ENCODE results near the gene DOCK1.

The DOCK1 gene

DNA sequence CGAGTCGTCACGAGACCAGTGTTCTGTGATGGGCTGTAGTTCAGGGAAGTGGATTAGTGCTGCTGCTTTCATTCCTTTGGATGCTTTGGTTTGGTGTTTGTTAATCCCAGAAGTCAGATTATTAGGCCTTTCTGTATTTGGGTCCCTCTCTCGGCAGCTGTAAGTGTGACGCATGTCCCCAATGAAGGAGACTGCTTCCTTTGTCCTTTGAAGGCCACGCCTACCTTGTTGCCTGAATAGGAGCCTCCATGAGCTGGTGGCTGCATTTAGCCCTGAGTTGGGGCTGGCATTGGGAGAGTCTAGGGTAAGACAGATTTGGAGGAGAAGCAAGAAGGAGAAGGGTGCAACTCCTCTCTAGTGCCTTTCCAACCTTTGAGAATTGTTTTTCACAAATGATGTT is 34.5 kb downstream of the DOCK1 start:
- in situ Hi-C loops (cut with HindIII; ENCODE audit: low sequenced_read_pairs), result no loop called here
- TF ChIP-seq, protein P1, sequence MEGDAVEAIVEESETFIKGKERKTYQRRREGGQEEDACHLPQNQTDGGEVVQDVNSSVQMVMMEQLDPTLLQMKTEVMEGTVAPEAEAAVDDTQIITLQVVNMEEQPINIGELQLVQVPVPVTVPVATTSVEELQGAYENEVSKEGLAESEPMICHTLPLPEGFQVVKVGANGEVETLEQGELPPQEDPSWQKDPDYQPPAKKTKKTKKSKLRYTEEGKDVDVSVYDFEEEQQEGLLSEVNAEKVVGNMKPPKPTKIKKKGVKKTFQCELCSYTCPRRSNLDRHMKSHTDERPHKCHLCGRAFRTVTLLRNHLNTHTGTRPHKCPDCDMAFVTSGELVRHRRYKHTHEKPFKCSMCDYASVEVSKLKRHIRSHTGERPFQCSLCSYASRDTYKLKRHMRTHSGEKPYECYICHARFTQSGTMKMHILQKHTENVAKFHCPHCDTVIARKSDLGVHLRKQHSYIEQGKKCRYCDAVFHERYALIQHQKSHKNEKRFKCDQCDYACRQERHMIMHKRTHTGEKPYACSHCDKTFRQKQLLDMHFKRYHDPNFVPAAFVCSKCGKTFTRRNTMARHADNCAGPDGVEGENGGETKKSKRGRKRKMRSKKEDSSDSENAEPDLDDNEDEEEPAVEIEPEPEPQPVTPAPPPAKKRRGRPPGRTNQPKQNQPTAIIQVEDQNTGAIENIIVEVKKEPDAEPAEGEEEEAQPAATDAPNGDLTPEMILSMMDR (IDR thresholded peaks at IDR 0.05; ENCODE audit: low read depth, low read length), result no peak
- no peak for DNase-seq (ENCODE audit: low read depth, low spot score)
- no peak overlapping the region for H3K4me3 ChIP-seq (ENCODE audit: low read depth, low read length)

DNA sequence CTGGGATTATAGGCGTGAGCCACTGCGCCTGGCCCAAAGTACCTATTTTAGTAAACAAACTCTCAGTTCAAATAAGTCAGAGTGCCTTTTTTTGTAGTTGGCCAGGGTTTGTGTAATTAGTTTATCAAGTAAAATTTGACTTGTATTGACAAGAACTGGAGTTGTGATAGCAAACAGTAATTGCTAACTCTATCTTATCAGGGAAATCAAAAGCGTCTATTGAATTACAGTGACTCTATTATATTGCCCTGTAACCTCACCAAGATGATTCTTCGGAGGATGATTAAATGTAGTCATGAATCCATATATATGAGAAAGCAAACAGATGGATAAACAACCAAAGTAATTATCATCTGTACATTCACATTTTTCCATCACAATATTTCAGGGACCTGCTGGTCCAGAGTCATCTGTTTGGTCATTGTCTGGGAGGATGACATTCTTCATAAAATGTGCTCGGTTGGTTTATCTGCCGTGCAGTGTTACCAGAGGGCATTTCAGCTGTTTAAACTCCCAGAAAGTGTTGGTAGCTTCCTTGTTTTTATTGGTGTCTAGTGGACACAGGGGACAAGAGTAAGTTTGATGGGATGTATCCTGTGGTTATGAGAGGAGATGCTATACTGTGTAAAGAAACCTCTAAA is 35.6 kb downstream of the DOCK1 start:
- in situ Hi-C loops (cut with HindIII; ENCODE audit: low sequenced_read_pairs), result no loop called here
- TF ChIP-seq, protein P1 (IDR thresholded peaks at IDR 0.05; ENCODE audit: low read depth, low read length), result no peak
- no peak for DNase-seq (ENCODE audit: low read depth, low spot score)
- H3K4me3 ChIP-seq (ENCODE audit: low read depth, low read length), result no peak overlapping the region

DNA sequence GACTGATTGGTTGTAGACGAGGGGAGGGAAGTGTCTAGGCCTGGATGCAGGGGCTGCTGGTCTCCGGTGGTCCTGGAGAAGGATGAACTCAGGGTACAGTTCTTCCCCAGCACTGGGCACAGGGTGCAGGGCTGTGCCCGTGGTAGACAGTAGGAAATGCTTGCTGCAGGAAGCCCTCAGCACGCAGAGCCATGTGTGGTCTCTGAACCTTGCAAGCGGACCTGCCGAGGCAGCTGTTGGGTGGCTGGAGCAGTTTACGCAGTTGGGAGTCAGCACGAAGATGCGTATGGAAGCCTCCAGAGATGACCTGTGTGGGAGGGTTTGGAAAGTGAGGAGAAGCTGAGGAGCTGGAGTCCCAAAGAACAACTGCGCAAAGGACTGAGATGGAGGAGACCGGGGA is 39.0 kb downstream of the DOCK1 start:
- no peak for DNase-seq (ENCODE audit: low read depth, low spot score)
- no peak overlapping the region for H3K4me3 ChIP-seq (ENCODE audit: low read depth, low read length)
- TF ChIP-seq, protein P1 (IDR thresholded peaks at IDR 0.05; ENCODE audit: low read depth, low read length), result no peak
- in situ Hi-C loops (cut with HindIII; ENCODE audit: low sequenced_read_pairs), result no loop called here

DNA sequence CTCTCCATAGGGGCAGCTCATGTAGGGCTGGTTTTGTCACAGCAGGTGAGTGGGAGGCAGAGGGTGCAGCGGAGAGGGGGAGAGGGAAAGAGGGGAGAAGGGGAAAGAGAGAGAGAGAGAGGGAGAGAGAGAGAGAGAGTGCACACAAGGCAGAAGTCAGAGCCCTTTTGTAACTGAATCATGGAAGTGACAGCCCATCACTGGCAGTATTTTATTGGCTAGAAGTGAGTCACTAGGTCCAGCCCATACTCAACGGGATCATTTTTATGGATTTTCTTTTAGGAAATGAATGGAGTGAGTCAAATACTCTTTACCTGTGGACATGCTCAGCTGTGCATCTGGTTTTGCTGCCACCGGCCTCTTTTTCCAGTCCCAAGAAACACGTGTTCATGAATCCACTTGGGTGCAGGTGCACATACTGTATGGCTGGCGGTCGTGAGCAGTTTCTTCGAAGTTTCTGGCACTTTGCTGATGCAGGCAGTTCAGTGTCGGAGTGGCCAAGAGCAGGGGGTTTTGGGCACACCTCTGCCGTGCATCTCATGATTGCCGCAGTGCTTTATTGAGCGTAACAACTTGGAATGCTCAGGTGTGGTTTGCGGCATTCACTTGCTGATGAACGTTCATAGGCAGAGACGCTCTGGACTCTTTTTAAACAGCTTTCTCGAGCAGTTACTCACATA is 40.3 kb downstream of the DOCK1 start:
- DNase-seq (ENCODE audit: low read depth, low spot score), result no peak
- in situ Hi-C loops (cut with HindIII; ENCODE audit: low sequenced_read_pairs), result no loop called here
- H3K4me3 ChIP-seq (ENCODE audit: low read depth, low read length), result no peak overlapping the region
- TF ChIP-seq, protein P1 (IDR thresholded peaks at IDR 0.05; ENCODE audit: low read depth, low read length), result no peak

DNA sequence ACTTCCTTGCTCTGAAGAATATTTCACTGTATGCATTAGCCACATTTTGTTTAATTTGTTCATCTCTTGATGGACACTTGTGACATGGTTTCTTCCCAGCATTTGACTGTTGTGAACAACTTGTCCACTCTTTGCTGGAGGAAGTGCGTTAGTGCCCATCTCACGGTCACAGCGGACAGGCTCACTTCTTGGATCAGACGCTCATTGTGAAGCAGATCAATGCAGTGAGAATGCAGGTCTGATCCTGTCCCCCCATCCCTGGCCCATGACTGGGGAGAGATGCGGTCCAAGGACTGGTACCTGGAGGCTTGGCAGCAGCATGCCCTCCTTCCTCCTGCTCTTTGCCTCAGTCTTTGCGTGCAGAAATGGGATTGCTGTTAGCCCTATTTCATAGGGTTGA is 41.5 kb downstream of the DOCK1 start:
- no peak for DNase-seq (ENCODE audit: low read depth, low spot score)
- TF ChIP-seq, protein P1 (IDR thresholded peaks at IDR 0.05; ENCODE audit: low read depth, low read length), result no peak
- in situ Hi-C loops (cut with HindIII; ENCODE audit: low sequenced_read_pairs), result no loop called here
- no peak overlapping the region for H3K4me3 ChIP-seq (ENCODE audit: low read depth, low read length)

DNA sequence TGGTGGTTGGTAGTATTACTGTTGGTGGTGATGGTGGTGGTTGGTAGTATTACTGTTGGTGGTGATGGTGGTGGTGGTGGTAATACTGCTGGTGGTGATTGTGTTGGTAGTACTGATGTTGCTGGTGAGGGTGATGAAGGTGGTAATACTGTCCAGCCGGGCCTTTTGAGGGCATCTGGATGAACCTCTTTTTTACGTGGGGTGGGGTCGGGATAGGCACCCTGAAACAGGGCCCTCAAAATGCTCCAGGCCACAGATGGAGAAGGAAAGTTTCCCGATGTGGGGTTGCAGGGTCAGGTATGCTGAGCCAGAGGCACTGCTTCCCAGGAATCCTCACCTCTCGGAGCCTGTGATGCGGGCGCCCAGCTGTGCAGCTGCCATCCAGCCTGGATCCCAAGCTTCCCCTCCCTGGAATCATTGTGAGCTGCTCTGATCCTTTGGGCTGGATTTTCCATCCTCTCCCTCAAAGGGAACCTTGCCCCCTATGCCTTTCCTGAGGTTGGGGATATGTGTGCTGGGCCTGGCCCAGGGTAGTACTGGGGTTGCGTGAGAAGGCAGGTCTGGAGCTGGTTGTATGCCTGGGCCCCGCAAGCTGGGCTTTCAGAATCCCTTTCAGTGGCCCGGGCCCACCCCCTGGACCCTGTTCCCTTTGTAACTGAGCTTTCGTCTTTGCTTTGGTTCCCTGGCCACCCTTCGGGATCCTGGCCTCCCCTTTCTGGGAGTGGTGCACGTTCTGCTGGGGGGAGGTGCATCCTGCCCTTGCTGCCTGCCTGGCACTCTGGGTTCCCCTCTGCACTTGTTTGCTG is 43.3 kb downstream of the DOCK1 start:
- in situ Hi-C loops (cut with HindIII; ENCODE audit: low sequenced_read_pairs), result no loop called here
- TF ChIP-seq, protein P1 (IDR thresholded peaks at IDR 0.05; ENCODE audit: low read depth, low read length), result no peak
- H3K4me3 ChIP-seq (ENCODE audit: low read depth, low read length), result no peak overlapping the region
- DNase-seq (ENCODE audit: low read depth, low spot score), result no peak
